Activated naive CD4-positive, alpha-beta T cell treated with Interleukin-2 at 50 U/mL for 16 hours (primary cell): Measurements from ENCODE around the gene ADAM23.

Source experiments
- DNase-seq: peaks from one replicate; pipeline ENCODE4 v3.0.0-alpha.2; 2020

Gene ADAM23

GRCh38 chr2:206572725-206573124 lies 129.4 kb downstream of the ADAM23 start:
- no peak for DNase-seq

DNA sequence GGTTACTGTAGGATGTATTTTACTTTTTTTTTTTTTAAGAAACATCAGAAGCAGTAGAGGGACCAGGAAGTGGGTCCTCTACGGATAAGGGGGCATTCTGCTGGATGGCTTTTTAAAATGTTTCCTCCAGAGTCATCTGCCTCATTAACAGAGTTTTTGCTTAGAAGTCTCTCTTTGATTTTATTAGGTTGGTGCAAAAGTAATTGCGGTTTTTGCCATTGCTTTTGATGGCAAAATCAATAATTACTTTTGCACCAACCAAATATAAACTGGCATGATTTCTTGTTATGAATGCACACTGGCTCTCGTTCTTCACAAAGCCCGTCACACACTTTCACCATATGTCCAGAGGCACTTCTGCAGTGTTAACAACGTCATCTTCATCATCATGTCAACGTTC lies 130.5 kb downstream of the ADAM23 start:
- DNase-seq: no peak

- DNase-seq: no peak
Observed at GRCh38 chr2:206584323-206585116, 141.2 kb downstream of the ADAM23 start.

GRCh38 chr2:206585335-206585734 lies 142.0 kb downstream of the ADAM23 start:
- no peak for DNase-seq

DNA sequence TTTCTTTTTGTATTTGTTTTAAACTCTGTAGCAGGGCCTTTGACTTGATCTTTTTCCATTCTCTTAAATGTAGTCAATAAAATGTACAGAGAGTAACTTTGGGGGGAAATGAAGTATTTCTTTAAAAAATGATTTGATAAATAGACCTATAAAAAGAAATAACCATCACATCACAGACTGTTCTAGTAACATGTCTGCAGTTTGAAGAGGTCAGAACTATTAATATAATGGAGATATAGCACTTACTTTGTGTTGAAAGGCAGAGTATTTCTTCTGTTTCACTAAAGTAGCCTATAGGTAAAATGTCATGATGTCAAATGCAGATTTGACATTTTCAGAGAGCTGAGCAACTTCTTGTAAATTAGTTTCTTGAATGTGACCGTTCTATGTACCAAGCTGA lies 143.3 kb downstream of the ADAM23 start:
- DNase-seq: no peak

DNA sequence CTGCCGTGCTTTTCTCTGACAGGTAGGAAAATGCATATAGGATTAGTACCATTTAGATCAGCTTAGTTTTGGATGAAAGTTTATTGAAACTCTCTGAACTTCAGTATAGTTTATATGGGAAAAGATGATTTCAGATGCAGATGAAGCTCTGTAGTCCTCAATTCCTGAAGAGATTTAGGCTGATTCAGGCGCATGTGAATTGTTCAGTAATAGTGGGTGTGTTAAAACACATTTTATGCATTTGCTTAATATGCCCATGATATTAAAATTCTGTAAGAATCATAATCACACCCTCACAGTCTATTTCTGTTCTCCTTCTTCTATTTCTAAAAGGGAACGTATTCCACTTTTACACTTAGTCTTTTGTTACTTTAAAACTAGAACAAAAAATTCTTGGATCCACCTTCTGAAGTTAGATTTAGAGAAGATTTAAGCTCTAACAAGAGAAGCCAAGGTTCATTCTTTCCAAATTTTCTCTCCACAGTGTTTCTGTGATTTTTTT lies 154.4 kb downstream of the ADAM23 start:
- no peak for DNase-seq

GRCh38 chr2:206603243-206603642 lies 159.9 kb downstream of the ADAM23 start:
- DNase-seq: no peak

DNA sequence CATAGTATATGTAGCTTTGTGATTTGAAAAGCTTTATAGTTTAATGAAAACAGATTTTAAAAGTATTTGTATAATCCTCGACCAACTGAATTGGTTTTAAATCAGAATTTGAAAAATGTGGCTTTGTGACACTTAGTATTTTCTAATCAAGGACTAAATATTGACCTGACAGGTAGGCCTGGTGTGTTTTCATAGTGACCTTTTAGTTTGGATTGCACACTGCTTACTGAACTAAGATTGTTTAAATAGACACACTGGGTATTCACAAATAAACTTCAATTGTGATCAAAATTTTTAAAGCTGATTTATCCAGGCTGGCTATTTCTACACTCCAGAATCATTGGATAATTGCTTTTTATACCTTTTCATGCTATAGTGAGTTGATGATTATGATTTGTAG lies 167.1 kb downstream of the ADAM23 start:
- DNase-seq: no peak

DNA sequence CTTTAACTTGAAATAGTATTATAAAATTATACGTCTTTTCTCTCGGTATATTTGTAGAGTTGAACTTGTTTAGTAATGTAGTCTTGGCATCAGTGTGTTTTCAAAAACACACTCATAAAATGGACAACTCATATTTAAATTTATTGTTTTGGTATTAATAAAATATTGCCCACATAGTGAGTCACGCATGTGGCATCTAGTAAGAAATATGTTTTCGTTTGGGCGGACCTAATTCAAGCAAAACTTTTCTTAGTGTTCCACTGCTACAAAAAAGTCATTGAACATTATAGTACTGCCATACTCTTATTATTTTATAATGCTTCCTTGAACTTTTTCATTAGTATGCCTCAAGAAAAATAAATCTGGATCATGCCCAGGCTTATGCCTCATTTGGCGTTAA lies 167.9 kb downstream of the ADAM23 start:
- DNase-seq: no peak

DNA sequence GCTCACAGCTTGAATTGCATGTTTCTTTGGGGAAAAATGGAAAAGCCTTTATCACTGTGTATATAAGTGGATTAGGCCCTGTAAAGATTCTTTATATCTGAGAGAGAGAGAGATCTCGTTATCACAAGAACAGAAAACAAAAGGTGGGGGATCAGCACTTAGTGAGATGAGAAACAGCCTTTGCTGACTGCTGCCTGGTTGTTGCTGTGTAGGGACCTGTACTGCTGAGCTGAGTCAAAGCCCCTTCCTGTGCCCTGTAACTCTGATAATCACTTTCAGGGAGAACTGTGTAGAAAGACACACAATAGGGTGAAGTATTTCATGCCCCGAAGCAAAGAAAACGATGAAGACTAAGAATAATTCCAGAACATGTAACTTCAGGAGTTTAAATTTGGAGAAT lies 168.4 kb downstream of the ADAM23 start:
- no peak for DNase-seq

DNA sequence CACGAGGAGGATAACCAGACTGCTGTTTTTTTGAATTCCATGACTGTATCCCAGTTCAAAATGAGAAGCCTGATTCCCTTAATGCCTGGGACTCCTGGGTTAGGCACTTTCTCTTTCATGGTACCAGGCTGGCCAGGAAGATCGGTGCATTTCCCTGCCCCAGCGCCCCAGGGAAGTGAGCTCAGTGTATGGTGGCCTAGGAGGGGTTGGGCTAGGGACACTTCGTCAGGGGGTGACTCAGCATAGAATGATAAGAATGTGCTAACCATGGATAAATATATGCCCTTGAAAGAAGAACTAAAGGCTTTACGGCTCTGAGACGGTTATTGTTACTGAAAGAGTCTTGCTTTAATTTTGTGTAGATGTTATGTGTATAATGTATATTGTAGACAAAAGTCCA lies 171.5 kb downstream of the ADAM23 start:
- no peak for DNase-seq

- DNase-seq: no peak
Observed at GRCh38 chr2:206615417-206616089, 172.2 kb downstream of the ADAM23 start.

DNA sequence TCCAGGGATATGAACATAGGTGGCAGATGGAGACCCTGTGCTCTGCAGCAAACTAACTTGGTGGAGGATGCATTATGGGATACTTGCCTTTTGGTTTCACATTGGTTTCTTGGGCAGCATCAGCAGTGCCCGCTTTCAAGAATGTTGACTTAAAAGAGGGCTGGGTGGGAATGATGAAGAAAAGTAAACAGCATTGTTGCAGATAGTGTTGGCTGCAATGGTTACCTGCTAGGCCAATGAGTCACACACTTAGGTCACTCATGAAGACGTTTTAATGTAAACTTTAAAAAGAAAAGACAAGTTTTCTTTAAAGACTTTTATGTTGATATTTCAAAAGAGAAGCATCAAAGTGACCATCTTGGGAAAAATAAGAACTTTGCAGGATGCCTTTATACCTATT lies 172.8 kb downstream of the ADAM23 start:
- DNase-seq: no peak

DNA sequence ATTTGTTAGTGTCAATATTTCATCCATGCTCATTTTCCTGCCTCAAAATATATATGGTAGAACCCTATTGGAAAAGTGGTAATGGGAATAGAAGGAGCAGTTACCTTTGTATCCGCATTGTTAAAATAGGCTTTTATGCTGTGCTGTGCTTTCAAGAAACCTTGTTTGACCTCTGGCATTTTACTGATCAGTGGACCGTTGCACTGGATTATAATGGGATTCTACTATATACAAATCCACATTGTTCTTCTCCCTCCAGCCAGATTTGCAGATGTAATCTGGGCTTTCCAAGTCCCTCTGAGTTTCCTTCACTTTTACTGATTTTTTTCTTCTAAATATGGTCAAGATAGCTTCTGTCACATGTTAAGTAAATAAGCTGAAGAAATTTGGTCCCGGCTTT lies 175.7 kb downstream of the ADAM23 start:
- DNase-seq: no peak

- no peak for DNase-seq
Observed at GRCh38 chr2:206626108-206626507, 182.8 kb downstream of the ADAM23 start.

GRCh38 chr2:206627632-206628031 lies 184.3 kb downstream of the ADAM23 start:
- DNase-seq: no peak

GRCh38 chr2:206631340-206631739 lies 188.0 kb downstream of the ADAM23 start:
- no peak for DNase-seq

GRCh38 chr2:206635015-206635414 lies 191.7 kb downstream of the ADAM23 start:
- no peak for DNase-seq

- no peak for DNase-seq
Observed at GRCh38 chr2:206639636-206640035, 196.3 kb downstream of the ADAM23 start.

DNA sequence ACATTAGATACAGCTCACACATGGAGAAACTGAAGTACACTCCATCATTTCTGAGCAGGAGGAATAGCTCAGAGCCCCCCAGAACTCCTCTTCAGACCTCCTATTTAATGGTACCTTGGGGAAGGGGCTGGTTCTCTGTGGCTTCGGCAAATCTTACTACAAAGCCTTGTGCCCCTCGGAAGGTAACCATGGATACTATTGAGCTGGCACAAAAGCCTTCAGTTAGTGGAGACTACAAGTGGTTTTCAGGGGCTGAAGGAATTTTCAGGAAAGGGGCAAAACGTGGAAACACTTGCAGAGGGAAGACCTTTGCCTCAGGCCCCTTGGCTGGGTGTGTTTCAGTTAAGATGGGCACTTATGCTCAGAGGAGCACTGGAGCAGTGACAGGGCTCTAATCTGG lies 197.9 kb downstream of the ADAM23 start:
- no peak for DNase-seq

- DNase-seq: no peak
Observed at GRCh38 chr2:206642075-206643025, 199.0 kb downstream of the ADAM23 start, which contains the start of gene FAM237A. Gene FAM237A, plus strand, starts transcription at chr2:206642487. Its CDS starts 1,750 bp downstream, at chr2:206644237.

DNA sequence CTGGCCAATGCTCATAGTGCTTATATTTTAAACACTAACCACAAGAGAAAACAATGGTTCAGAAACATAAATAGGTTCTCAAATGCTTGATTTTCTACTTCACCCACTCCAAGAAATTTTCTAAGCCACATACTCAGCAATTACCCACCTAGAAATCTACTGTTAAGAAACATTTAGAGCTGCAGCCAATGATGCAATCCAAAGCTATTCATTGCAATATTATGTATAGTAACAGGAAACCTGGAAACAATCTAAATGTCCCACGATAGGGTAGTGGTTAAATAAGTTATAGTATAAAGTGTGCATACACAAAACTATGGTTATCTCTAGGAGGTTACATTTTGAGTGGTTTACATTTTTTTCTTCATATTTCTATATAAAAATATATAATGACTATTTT lies 204.7 kb downstream of the ADAM23 start:
- DNase-seq: no peak

- DNase-seq: no peak
Observed at GRCh38 chr2:206657087-206657486, 213.8 kb downstream of the ADAM23 start.
